Transverse colon (tissue), 4 donors: Measurements from ENCODE around the gene USP17L28.
"Not testable (repeated sequence)": the region's sequence is repeated elsewhere in the genome, so short reads cannot be mapped to it uniquely, and the experiment has no call there.

Experiments used
- CTCF ChIP-seq, 5 experiments: fragments of 200-600 bp in 3 of 5; fragments of 450-650 bp in 2 of 5; sonication (generic) in 3 of 5; IDR thresholded peaks; 1 replicate in 2 of 5; 2 replicates in 3 of 5; pipeline ENCODE4 v1.5.1; 2016 to 2017; ENCODE audit warnings: antibody characterized with exemption in 5 of 5, inconsistent platforms in 3 of 5, mild to moderate bottlenecking in 2 of 5, moderate library complexity in 1 of 5
- POLR2AphosphoS5 ChIP-seq, 3 donors: sonication (generic); formaldehyde crosslinking; IDR thresholded peaks; one replicate each; pipeline ENCODE4 v1.6.1; 2016; ENCODE audit warnings: antibody characterized with exemption in 3 of 3

GRCh38 chr4:9353338-9353737 lies 4.6 kb downstream of the USP17L28 start, which contains the start of gene USP17L29:
- TF ChIP-seq CTCF, POLR2AphosphoS5 (IDR thresholded peaks at IDR 0.05): not testable (repeated sequence)
